Cardiac fibroblast (primary cell): ENCODE data around the gene FOXF2.

ENCODE experiments used
- DNase-seq, 2 donors: peaks; one replicate each; pipeline versions ENCODE4 v3.0.0 to v3.0.0-alpha.2; 2010; ENCODE audit warnings: low read depth in 2 of 2
- H3K4me3 ChIP-seq, 2 donors: replicated peaks in 1 of 2; 1 replicate in 1 of 2; 2 replicates in 1 of 2; pipeline ENCODE4 v1.5.1; 2011; ENCODE audit warnings: low read depth in 2 of 2, low read length in 2 of 2, mild to moderate bottlenecking in 2 of 2, moderate library complexity in 1 of 2
- TF ChIP-seq, protein P1 (sequence below): IDR thresholded peaks from one replicate; pipeline ENCODE4 v1.5.1; 2011; ENCODE audit warnings: low read depth, mild to moderate bottlenecking, low read length, inconsistent platforms

Gene FOXF2

DNA sequence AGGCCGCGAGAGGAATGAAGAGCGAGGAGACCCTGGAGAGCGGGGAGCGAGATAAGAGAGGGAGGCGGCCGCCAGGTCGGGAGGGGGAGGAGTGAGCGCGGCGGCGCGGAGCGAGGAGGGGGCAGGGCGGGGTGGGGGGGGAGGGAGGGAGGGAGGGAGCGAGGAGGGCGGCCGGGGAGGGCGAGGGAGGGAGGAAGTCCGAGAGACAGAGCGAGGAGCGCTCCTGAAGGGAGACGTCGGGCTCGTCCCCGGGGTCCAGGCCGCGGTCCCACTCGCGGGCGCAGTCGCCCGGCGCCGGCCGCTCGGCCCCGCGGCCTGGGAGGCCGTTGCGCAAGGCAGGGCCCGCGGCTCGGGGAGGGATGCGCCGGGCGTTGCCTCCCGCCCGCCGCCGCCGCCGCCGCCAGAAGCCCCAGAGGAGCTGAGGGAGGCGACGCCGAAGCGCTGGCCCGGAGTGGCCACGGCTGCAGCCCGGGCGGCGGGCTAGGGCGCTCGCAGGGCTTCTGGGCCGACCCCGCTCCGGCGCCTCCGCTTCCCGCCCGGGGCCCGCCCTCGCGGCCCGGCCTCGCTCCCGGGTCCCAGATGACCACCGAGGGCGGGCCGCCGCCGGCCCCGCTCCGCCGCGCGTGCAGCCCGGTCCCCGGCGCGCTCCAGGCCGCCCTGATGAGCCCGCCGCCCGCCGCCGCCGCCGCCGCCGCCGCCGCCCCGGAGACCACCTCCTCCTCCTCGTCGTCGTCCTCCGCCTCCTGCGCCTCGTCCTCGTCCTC is at the start of gene FOXF2:
FOXF2 (plus strand) TSS at position 208 of the 764 bp plus-strand sequence; CDS start at position 580, 372 bp downstream.
- H3K4me3 ChIP-seq, result peak within 1 kb of the TSS; percentile 7 to 32

DNA sequence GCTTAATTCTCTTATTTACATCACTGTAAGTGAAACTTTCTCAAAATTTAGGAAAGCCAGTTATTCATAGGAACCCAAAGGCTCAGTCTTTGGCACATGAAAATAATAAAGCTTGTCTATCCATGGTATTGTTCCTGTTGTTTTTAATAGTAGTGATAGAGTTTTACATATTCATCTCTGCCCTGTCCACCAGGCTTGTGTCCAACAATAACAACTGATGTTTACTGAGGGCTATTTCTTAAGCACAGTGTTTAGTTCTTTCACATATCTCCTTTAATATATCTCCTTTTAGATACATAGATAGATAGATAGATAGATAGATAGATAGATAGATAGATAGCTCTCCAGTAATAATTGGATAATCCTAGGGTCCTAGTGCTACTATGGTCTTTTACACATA is 43.3 kb upstream of the FOXF2 start:
- no peak for DNase-seq
- no peak overlapping the region for H3K4me3 ChIP-seq
- TF ChIP-seq, protein P1, sequence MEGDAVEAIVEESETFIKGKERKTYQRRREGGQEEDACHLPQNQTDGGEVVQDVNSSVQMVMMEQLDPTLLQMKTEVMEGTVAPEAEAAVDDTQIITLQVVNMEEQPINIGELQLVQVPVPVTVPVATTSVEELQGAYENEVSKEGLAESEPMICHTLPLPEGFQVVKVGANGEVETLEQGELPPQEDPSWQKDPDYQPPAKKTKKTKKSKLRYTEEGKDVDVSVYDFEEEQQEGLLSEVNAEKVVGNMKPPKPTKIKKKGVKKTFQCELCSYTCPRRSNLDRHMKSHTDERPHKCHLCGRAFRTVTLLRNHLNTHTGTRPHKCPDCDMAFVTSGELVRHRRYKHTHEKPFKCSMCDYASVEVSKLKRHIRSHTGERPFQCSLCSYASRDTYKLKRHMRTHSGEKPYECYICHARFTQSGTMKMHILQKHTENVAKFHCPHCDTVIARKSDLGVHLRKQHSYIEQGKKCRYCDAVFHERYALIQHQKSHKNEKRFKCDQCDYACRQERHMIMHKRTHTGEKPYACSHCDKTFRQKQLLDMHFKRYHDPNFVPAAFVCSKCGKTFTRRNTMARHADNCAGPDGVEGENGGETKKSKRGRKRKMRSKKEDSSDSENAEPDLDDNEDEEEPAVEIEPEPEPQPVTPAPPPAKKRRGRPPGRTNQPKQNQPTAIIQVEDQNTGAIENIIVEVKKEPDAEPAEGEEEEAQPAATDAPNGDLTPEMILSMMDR, result no peak

More for the DNA sequence above, at the start of gene FOXF2:
- TF ChIP-seq, protein P1, result no peak
- DNase-seq, result no peak

DNA sequence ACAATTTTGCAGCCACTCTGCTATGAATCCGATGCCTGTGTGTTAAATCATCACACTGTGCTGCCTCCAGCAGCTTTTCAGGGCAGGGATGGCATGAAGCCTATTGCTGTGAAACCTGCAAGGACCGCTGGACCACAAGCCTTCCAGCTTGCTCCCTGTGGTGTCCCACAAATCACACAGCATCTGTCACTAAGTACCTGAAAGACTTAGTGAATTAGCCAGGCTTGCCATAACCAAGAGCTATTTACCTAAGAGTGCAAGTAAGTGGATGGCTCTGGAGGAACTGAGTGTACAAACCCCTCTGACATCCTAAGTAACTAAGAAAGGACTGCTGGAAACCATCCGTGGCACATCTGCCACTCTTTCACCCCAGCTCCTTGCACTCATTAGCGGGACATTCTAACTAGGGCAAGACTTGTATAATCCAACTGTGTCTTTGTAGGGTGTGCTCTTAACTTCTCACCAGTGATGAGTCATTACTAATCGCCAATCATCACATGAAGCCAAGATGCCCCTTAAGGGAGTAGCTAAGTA is 42.8 kb upstream of the FOXF2 start:
- TF ChIP-seq, protein P1, result no peak
- H3K4me3 ChIP-seq, result no peak overlapping the region
- DNase-seq, result no peak

DNA sequence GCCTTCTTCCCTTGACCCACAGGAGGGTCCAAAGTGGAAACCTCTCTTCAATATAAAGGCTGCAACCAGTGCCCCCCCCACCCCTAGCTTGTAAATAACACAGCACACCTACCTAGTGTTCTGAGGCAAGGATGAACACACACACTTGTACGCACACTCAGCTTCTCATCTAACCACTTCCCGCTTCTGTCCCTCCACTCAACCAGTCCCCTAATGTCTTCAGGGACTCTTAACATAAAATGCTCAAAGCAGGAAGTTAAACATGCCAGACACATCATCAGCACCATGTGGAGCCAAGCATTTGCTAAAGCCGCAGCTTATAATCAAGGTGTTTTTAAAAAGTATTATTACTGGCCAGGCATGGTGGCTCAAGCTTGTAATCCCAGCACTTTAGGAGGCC is 42.2 kb upstream of the FOXF2 start:
- TF ChIP-seq, protein P1, result no peak
- DNase-seq, result no peak
- H3K4me3 ChIP-seq, result no peak overlapping the region

DNA sequence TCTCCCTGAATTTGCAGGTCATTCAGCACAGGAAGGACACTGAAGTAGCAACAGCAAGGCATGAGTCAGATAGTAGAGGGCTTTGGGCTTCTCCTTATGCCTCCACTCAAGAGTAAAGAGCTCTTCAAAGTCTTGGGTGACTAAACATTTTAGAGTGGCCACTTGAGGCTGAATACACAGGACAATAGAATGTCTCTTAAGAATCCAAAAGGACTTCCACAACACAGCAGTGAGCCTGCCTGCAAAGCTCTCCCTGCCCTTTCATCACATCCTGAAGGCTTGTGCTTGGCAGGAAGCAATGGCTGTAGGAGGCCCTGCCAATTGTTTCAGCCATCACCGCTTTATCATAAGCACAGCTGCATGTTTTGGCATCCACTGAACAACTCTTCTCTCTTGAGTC is 40.7 kb upstream of the FOXF2 start:
- TF ChIP-seq, protein P1, result no peak
- no peak overlapping the region for H3K4me3 ChIP-seq
- peak; percentile 66 to 91 for DNase-seq

DNA sequence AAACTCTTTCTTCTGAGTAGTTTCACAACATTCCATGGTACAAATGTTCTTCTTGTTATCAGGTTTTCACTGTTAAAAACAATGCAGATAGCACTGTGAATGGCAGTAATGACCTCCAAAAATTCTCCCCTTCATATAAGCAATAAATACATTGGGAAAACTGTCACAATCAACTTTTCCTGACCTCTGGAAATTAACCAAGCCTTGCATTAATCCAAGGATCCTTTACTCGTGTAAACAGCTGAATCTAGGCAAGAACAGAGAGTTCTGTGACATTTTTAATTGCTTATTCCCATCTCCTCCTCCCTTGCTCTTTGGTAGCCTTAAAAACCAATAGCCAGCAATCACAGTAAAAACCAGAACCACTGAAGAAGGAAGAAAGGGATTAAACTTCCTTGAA is 39.7 kb upstream of the FOXF2 start:
- H3K4me3 ChIP-seq, result no peak overlapping the region
- no peak for DNase-seq
- TF ChIP-seq, protein P1, result no peak
